COLO668 (cell line): ENCODE results near the gene ZNF487.

Experiments used
- DNase-seq: peaks from one replicate; lab custom pipeline; 2025; ENCODE audit not compliant: unreplicated experiment; lab: John Stamatoyannopoulos, UW

ZNF487 gene

DNA sequence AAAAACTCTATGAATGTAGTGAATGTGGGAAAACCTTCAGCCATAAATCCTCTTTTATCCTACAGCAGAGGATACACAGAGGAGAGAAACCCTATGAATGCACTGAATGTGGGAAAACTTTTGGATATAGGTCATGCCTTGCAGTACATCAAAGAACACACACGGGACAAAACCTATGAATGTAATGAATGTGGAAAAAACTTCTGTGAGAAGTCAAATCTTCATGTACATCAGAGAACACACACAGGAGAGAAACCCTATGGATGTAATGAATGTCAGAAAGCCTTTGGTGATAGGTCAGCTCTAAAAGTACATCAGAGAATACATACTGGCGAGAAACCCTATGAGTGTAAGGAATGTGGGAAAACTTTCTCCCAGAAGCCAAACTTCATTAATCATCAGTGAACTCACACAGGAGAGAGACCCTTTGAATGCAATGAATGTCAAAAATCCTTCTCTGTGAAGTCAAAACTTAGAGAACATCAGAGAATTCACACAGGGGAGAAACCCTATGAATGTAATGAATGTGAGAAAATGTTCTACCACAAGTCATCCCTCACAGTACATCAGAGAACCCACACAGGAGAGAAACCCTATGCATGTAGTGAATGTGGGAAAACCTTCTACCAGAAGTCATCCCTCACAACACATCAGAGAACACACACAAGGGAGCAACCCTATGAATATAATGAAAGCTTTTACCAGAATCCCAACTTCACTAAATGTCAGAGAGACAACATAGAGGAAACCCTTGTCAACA, 45.6 kb downstream of the ZNF487 start:
- no peak for DNase-seq

DNA sequence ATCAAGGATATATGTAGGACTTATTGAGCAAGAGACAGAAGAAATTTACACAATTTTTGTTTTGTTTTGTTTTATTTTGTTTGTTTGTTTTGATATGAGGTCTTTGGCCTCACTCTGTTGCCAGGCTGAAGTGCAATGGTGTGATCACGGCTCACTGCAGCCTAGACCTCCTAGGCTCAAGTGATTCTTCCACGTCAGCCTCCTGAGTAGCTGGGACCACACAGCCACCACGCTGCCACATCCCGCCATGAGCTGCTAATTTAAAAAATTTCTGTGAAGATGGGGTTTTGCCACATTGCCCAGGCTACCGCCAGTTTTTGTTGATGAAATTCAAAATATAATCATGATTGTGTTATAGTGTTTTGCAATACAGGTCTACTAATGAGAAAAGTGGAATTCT, 54.9 kb downstream of the ZNF487 start:
- DNase-seq, result no peak

DNA sequence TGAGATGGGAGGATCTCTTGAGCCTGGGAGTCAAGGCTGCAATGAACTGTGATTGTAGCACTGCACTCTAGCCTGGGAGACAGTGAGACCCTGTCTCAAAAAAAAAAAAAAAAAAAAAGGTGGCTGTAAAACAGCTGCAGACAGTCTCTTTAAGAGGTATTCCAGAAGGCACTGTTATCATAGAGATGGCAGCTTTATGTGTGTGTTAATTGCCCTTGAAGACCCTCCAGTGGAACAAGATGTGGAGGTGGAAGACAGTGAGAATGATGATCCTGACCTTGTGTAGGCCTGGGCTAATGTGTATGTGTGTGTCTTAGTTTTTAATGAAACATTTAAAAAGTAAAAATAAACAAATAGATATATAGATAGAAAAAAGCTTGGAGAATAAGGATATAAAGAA, 66.0 kb downstream of the ZNF487 start:
- DNase-seq, result no peak

DNA sequence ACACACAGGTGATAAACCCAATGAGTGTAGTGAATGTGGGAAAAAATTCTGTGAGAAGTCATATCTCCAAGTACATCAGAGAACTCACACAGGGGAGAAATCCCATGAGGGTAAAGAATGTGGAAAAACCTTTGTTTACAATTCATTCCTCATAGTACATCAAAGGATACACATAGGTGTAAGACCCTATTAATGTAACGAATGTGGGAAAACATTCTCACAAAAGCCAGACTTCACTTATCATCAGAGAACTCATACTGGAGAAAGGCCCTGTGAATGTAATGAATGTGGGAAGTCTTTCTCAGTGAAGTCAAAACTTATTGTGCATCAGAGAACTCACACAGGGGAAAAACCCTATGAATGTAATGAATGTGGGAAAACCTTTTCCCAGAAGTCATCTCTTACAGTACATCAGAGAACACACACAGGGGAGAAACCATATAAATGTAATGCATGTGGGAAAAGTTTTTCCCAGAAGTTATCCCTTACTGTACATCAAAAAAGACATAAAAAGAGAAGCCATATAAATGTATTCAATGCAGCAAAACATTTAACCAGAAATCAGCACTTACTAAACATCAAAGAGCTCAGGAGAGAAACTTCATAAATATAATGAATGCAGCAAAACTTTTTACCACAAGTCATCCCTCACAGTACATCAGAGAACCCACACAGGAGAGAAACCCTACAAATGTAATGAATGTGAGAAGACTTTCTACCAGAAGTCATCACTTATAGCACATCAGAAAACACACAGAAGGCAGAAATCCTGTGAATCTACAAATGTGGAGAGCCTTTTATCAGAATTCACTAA, 87.7 kb downstream of the ZNF487 start:
- no peak for DNase-seq
